Activated CD4-positive, alpha-beta T cell treated with anti-CD3 and anti-CD28 coated beads, Interleukin-2, amount 50 U/mL, for 4 hours (primary cell): ENCODE measurements around the gene TRIM9.

Experiments
- DNase-seq, 2 experiments: peaks; one replicate each; pipeline ENCODE4 v3.0.0-alpha.2; 2020

The TRIM9 gene

DNA sequence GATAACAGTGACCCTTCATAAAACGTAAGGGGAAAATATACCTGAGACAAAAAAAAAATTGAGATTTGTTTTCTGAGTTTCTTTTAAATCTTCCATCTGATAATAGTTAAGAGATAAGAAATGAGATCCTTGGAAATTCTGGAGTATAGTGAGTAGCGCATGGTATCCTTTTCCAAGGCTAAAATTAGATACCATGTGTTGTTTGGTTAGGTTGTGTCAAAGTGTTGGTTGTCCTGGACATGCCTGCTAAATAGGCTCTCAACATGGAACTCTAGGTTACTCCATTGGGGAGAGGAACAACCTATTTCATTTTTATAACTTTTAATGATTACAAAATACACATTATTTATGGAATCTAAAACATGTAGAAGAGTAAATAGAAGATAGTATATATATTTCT lies 165.4 kb downstream of the TRIM9 start:
- DNase-seq: no peak

- DNase-seq: no peak
These were observed 166.8 kb downstream of the TRIM9 start for GRCh38 chr14:50928002-50928635.

DNA sequence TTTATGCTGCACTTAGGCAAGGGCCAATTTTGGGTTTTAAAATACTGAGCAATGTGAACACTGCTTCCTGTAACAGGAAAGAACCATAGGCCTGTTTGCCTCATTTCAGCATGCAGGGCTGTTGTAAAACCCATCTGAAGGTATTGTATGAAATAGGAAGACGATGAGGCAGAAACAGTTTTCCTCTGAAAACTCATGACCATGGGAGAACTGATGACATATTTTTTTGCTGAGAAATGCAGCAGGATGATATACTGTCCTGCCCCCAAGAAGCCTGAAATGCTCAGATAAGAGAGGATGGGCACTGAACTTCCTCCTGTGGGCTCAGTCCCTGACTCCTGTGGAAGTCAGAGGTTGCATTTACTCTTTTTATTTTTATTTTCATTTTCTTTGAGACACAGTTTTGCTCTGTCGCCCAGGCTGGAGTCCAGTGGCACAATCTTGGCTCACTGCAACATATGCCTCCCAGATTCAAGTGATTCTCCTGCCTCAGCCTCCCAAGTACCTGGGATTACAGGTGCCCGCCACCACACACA lies 168.0 kb downstream of the TRIM9 start:
- no peak for DNase-seq
